ENCODE measurements around the gene EPSTI1.

The EPSTI1 gene

DNA sequence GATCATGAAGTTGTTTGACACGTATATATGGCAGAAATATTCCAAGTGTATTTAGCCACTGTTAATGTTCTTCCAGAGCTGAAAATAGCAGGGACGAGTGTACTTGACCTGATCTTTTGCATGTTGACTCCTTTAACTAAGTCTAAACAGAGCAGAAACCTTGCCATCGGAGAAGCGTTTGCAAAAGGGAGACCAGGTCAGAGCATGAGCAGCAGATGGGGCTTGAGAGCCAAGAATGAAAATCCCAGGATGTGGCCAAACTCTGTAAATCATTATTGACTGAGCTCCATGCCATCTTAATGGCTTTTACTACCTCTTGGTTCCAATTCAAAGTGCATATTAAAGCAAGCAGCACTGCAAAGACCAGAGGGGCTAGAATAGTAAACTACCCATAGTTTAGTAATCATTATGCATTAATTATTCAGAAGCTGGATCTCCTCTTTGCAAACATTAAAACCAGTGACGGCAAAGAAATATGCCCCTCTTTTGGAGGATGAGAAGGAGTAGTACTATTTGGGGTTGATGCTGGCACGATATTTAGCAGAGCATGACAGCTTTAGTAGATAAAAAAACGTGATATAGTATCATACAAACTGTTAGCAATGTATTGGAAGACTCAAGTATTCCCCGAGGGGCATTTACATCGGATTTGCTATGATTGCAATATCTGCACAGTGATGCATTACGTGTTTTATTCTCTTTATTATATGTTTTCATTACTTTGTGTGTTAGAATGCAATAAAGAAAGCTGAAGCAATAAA is 154.9 kb downstream of the EPSTI1 start:
- no peak for DNase-seq

All from NCI-H2171 (cell line).